ENCODE results near the gene UBE2R2. TPM values are rescaled to one million over a fixed set of nuclear protein-coding genes. Genes with fewer than 3 reads are reported as not detected.

The UBE2R2 gene
- total and polyA plus RNA-seq, 2 donors (not counting 3 experiments of a cell fraction or from before 2014, with no cell fraction given) = 23.9 to 54.3 TPM

GRCh38 chr9:33798545-33798944 is 18.4 kb upstream of the UBE2R2 start:
- H3K4me2 ChIP-seq (ENCODE audit: insufficient read depth, low read length) = no peak overlapping the region
- BruUV-seq (replicated peaks) = no TSS peak
- intact Hi-C loops (cut with micrococcal nuclease) = no loop called here
- CTCF ChIA-PET = interaction anchor here (0.9 to 1.3 kb wide), 3 partner anchors 16 to 61 kb away, joined by 3 to 7 read pairs (median 4); no protein-coding TSS in a partner anchor
- H3K9me1 ChIP-seq (replicated peaks; ENCODE audit: control insufficient read depth, extremely low read depth, insufficient read depth, low read length) = no peaks in the 10 kb centered on the region
- FAIRE-seq (no peak), DNase-seq (ENCODE audit: low read depth, low spot score) (no peak)
- H3K36me3 ChIP-seq (ENCODE audit: control insufficient read depth in 2 of 2, extremely low read depth in 1 of 2, insufficient read depth in 2 of 2, low read length in 2 of 2) = no peaks in the 10 kb centered on the region
- dilution Hi-C loops (cut with MboI; ENCODE audit: extremely low pct_ligation_motif_present, low sequenced_read_pairs) = no loop called here
- POLR2A ChIA-PET = interaction anchor here (0.6 kb wide), 1 partner anchor 334 kb away, joined by 3 read pairs; no protein-coding TSS in a partner anchor
- no peak overlapping the region for H3K4me3 ChIP-seq (replicated peaks in 1 of 3; ENCODE audit: insufficient read depth in 1 of 3, low read depth in 1 of 3, low read length in 3 of 3)
- TF ChIP-seq CTCF (IDR thresholded peaks at IDR 0.05; ENCODE audit: extremely low read depth in 1 of 2, insufficient read depth in 1 of 2, low read depth in 1 of 2, low read length in 2 of 2) = no peak
- TF ChIP-seq JUN (IDR thresholded peaks at IDR 0.05; ENCODE audit: borderline replicate concordance, insufficient read depth, insufficient read length, low read depth) = no peak
- TF ChIP-seq EZH2 (IDR thresholded peaks at IDR 0.05; ENCODE audit: borderline replicate concordance, low read depth, low read length, severe bottlenecking) = no peak
- TF ChIP-seq GATA2 (IDR thresholded peaks at IDR 0.05; ENCODE audit: insufficient read depth, insufficient read length, low read depth, low read length) = no peak
- no peaks in the 10 kb centered on the region for H3K9me3 ChIP-seq (replicated peaks; ENCODE audit: control insufficient read depth, insufficient read depth, low read length)
- H4K20me1 ChIP-seq (replicated peaks; ENCODE audit: control insufficient read depth, extremely low read depth, insufficient read depth, low read length) = no peaks in the 10 kb centered on the region
- H3K27ac ChIP-seq (ENCODE audit: insufficient read depth, low read depth, low read length) = no peak overlapping the region
- H3K4me1 ChIP-seq (ENCODE audit: control insufficient read depth, extremely low read depth, insufficient read depth, low read length) = no peaks in the 10 kb centered on the region
- H2AFZ ChIP-seq (ENCODE audit: low read depth, low read length) = no peak overlapping the region
- no peaks in the 10 kb centered on the region for H3K79me2 ChIP-seq (ENCODE audit: control insufficient read depth, insufficient read depth, low read length)
- H3K27me3 ChIP-seq (ENCODE audit: control insufficient read depth in 2 of 2, insufficient read depth in 2 of 2, low read length in 2 of 2) = no peaks in the 10 kb centered on the region
- no peak overlapping the region for H3K9ac ChIP-seq (replicated peaks; ENCODE audit: extremely low read depth, insufficient read depth, low read length)
